HG03342 (cell line): ENCODE data around the gene LBH.

Source experiments
- ATAC-seq: cut with Tn5 transposase; IDR thresholded peaks from one replicate; pipeline ENCODE4 v1.9.1; 2021; ENCODE audit warnings: mild to moderate bottlenecking, moderate library complexity; ENCODE audit not compliant: unreplicated experiment

Gene LBH

DNA sequence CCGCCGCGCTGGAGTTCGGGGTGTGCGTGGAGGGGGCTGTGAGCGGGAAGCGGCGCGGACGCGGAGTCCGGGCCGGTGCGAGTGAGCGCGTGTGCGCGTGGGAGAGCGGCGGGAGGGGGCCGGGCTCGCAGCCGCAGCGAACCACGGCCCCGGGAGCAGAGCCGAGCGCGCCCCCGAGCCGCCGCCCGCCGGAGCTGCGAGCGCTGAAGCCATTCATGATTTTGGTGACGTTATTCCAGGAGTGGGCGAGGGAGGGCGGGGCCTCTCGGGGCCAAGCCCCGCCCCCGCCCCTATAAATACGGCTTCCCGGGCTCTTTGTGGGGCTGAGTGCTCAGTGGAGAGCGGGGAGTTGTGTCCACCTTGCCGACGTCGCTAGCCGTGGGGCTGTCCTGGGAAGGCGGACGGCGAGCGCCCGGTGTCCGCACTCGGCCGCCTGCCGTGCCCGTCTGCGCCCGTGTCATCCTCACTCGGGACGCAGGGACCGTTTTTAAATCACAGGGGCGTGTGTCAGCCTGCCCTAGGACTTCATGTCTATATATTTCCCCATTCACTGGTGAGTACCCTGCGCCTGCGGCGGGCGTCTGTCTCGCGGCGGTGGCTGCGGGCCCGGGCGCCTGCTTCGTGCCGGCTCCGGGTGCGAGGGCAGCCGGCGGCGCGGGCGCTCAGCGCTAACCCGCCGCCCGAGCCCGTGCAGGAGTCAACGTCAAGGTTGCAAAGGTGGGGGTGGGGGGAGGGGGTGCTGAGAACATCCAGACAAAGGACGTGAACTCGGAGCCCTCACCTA is at the start of gene LBH:
LBH (plus strand) TSS at position 323 of the 784 bp plus-strand sequence; CDS start at position 528, 205 bp downstream.
- ATAC-seq: peak; percentile 43

DNA sequence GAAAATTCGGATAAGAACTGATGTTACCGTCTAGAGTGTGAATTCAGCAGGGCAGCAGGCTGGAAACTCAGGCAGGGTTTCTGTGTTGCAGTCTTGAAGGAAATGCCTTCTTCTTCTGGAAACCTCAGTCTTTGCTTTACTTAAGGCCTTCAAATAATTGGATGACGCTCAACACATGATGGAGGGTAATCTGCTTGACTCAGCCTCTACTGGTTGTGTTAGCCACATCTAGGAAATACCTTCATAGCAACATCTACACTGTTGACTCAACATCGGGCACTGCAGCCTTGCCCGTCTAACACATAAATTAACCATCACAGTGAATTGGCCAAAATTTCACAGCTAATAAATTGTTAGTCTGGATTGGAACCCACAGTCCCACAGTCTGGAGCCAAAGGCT is 47.3 kb upstream of the LBH start:
- no peak for ATAC-seq

DNA sequence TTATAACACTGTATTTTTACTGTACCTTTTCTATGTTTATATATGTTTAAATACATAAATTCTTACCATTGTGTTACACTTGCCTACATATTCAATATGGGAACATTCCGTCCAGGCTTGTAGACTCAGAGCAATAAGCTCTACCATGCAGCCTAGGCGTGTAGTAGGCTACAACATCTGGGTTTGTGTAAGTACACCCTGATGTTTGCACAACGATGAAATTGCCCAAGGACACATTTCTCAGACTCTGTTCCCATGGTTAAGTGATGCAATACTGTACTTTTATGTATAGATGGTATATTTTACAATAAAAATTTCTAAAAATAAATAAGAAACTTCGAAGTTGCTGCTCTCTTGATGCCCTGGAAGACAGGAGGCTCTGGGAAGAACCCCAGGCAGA is 46.2 kb upstream of the LBH start:
- ATAC-seq: no peak

DNA sequence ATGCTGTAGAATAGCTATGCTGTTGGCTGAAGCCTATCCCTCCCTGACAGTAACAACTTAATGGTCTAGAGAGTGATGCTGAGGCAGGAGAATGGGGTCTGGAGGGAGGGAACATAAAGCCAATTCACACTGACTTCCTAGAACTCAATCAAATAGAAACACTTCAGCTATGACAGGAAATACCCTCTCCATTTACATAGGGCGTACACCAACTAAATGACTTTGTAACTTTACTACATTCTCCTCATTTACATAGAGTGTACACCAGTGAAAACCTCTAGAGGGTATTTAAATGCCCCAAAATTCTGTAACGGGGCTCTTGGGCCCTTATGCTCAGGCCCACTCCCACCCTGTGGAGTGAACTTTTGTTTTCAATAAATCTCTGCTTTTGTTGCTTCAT is 43.0 kb upstream of the LBH start:
- ATAC-seq: no peak

DNA sequence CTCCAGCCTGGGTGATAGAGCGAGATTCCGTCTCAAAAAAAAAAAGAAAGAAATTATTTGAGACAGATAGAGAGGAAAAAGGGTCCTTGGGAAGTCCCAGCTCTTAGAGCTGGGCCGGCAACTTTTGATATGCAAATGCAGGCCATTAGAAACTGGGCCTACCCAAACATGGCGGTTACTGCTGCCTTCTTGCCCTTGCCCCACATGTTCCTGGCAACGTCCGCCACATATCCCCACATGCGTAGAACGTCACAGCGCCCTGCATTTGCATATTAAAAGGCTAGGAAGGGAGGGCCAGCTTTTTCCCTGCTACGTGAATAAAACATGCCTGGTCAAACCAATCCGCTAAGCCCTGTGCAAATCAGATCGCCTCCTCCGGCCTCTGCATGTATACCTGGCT is 40.7 kb upstream of the LBH start:
- ATAC-seq: no peak

DNA sequence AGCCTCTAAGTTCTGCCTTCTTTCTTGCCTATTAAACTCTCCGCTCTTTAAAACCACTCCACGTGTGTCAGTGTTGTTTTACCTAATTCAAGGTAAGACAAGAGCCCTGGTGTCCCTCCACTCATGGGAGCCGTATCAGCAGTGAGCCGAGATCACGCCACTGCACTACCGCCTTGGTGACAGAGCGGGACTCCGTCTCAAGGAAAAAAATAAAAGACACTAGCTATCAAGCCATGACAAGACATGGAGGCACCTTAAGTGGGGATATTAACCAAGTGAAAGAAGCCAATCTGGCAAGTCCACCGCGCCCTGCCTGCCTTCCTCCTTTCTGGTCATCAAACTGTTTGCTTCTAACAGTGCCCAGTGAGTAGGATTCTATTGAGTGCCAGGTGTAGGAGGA is 40.2 kb upstream of the LBH start:
- no peak for ATAC-seq

DNA sequence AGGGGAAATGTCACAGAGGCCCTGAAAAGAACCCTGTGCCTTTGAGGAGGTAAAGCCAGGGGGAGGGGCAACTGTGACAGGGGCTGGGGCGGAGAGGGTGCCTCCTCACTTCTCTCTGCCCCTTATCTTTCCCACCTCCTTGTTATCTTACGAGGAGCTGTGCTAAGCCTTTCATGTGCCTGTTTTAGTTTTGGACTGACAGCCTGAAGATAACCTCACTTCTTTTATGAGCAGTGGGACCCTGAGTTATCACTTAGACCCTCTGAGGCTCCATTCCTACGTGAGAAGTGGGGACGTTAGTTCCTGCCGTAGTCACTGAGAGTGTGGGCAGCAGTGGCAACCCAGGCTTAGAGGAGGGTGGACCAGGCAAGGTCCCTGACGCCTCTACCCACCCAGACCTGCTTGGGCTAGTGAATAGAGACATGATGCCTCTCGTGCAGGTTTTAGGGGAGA is 39.5 kb upstream of the LBH start:
- no peak for ATAC-seq

DNA sequence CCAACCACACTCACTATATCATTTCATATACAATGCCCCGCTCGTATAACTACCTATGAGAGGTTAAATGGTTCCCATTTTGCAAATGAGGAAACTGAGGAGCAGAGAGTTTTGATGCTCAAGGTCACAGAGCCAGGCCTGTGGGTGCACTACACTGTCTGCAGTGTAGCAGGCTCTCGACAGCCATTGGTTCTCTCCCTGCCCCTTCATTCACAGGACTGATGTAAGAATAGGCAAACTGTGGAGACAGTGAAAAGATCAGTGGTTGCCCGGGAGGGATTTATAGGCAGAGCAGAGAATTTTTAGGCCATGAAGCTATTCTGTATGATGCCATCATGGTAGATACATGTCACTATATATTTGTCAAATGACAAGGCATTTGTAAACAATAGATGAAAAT is 39.0 kb upstream of the LBH start:
- ATAC-seq: no peak

DNA sequence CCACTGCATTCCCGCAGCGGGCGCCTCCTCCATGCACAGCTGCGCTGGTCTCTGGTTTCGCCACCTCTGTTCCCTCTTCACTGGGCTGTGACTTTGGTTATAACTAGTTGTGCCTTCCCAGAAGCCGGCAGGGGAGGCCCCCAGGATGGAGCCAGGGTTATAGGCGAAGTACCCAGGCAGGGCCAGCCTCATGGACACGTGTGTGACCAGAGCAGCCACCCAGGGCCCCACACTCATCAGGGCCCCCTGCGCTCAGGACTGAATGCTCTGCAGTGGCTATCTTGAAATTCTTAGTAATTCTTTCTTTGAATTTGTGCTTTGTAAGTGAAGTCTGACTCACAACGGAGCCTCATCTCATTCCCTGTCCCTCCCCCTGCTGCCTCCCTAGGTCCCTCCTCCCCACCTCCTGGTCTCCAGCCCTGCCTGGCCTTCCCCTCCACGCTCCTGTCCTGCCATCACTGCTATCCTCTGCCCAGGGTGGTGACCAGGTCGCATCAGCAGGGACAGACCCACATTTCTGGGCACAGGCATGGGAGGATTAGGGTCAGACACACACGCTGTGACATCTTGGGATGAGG is 38.1 kb upstream of the LBH start:
- ATAC-seq: no peak

DNA sequence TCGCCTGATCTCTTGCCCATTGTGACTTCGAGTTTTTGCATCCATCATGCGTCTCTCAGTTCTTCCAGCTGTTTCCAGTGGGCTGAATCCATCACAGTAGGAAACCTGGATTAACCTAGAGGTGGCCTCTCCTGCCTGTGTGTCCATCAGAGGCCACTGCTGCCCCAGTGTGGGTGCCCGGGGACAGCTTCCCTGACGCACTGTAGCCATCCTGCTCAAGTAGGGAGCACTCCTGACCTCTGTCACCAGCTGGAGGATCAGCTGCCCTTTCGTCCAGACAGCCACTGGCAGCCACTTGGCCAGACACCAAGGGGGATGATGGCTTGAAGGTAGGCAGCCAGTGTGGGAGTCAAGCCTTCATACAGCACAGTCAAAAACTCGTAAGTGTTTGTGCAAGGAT is 36.9 kb upstream of the LBH start:
- ATAC-seq: no peak

DNA sequence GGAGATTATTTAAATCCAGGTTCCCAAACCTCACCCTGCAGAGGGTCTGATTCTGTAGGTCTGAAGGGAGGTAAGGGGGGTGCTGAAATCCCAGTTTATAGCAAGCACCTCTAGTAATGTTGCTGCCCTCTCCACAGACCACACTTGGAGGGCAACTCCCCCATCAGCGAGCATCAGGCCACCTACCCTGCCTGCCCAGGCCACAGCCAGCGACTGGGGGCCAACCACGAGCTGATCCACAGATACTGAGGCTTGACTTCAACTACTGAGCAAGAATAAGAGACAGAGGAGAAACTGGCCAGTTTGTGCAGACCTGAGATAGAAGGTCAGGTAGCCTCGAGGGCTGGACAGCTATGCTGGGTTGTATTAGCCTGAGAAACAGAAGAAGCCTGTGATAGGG is 36.3 kb upstream of the LBH start:
- ATAC-seq: no peak

DNA sequence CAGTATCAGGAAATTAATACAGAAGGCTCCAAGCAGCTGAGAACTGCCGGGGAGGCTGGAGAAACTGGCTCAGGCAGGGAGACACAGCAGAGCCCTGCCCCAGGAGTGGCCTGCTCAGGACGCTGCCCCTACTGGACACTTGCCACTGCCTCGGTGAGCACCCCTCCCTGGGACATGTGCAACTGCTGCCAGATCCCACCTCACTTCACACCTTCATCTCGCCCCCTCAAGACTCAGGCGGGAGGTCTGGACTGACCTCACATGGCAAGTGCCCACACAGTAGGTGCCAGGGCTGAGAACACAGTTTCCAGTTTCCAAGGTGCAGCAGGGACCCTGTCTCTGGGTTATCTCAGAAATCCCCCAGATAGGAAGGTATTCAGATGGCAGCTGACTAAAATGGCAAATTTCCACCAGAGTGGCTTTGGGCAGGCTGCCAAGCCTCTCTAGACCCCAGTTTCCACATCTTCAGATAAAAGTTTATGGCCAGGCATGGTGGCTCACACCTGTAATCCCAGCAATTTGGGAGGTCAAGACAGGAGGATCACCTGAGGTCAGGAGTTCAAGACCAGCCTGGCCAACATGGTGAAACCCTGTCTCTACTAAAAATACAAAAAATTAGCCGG is 33.7 kb upstream of the LBH start:
- no peak for ATAC-seq

DNA sequence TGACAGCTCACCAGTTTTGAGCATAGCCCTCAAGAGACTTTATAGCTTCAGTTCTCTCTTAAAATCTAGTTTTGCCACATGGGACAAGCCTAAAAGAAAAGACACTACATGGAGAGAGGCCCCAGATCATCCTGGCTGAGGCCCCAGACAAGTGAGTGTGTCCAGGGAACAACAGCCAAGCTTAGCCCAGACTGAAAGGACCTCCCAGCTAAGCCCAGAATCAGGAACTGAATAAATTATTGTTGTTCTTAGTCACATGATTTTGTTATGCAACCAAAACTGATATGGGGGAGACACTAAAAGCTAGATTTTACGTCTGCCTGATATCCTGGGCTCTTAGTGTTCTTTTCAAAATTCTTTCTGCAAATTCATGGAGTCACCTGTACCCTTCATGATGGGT is 29.3 kb upstream of the LBH start:
- ATAC-seq: no peak

DNA sequence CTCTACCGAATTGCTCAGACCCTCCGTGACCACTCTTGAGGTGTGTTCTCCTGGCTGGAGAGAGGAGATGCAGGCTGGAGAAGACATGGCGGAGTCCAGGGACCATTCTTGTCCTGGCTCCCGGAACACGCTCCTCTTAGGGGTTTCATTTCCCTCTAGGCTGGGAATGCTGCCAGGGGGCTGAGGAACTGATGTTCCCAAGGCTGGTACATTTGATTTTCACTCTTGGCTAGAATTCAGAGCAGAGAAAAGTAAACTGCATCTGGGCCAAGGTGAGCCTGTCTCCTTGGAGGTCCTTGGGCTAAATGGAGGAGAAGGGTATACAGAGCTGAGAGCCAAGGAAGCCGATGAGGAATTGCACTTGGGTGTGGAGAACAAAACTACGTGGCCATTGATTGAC is 28.2 kb upstream of the LBH start:
- ATAC-seq: no peak

DNA sequence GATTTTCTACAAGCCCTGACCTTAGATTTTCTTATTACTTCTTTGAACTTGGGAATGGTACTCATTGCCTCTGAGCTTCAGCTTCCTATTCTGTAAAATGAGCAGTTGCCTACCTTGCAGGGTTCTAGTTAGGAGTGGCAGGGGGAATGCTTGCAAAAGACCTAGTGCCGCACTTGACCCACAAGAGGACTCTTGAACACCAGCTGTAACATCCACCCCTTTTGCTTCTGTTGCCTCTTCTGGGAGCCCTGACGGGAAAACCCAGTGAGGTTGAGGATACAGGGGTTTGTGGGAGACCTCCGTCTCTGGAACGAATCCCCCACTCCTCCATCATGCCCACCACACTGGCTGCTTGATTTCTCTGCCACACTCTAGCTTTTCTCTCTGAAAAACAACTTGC is 27.1 kb upstream of the LBH start:
- no peak for ATAC-seq

DNA sequence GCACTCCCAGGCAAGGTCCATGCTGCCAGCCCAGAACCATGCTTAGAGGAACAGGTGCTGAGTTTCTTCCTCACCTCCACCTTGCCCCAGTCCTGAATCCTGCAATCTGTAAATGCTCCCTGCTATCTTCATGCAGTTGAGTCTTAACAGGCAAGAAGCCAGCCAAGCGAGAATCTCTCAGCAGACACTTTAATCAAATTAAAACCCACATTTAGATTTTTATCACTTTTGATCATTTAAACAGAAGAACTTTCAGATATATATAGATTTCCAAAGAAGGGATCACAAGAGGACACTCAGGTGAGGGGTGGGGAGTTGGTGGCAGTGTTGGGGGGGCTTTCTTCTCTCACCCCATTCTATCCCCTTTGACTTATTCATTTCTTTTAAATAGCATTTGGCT is 25.9 kb upstream of the LBH start:
- no peak for ATAC-seq

DNA sequence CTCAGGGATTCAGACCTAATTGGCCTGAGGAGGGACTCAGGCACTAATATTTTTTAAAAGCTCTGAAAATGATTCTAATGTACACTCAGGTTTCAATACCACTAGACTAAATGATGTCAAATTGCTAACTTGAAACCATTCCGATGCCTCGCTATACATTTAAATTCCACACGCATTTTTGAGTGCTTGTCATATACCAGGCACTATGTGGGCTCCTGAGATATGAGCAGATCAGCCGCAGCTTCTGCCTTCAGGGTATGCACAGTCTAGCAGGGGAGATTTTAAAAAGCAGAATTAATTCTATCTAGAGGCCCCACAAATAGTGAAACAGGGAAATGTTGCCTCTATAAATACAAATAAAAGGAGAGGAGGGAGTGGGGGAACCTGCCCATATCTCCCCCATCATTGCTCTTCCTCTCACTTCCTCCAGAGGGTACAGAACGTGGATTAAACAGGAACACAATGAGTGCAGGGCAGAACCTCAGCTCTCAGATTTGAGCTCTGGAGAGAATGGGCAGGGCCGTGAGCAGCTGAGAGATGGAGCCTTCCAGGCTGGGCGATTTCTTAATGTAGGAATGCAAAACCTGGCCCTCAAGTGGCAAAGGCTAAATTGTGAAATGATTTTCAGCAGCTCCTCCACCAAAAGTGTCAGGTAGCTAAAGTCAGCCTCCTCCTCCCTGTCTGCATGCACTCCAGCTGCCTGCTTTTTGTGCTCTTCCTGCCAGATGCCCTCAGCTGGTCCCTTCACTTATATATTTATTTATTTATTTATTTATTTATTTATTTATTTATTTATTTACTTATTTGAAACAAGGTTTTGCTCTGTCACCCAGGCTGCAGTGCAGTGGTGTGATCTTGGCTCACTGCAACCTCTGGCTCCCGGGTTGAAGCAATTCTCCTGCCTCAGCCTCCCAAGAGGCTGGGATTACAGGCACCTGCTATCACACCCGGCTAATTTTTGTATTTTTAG is 24.6 kb upstream of the LBH start:
- ATAC-seq: no peak

DNA sequence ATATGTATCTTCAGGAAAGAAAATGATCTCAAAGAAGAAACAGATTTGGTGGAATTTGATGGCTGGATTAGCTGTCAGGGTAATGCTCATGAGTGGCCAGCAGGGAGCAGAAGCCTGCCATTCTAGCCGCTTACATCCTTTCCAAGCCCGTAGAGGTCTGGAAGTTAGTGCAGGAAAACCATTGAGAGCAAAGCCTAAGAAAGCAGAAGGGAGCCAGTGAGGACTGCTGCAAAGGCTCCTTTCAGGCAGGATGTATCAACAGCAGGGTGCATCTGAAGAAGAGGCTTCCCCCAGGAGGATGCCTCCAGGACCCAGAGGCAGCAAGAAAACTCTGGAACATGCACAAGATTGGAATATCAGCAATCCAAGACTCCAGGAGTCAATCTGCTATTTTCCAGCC is 22.9 kb upstream of the LBH start:
- ATAC-seq: no peak

DNA sequence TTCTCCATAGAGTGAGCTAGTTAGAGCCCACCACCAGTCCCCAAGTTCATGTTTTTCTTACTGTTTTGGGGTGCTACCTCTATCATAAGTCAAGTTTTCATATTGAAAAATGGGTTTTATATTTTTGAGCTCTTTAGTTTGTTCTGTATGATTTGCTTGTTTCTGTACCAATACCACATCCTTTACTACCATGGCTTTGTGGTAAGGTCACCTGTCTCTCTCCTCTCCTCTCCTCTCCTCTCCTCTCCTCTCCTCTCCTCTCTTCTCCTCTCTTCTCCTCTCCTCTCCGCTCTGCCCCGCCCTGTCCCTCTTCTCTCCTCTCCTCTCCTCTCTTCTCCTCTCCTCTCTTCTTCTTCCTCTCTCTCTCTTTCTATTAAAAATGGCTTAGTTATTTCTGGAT is 22.1 kb upstream of the LBH start:
- no peak for ATAC-seq

DNA sequence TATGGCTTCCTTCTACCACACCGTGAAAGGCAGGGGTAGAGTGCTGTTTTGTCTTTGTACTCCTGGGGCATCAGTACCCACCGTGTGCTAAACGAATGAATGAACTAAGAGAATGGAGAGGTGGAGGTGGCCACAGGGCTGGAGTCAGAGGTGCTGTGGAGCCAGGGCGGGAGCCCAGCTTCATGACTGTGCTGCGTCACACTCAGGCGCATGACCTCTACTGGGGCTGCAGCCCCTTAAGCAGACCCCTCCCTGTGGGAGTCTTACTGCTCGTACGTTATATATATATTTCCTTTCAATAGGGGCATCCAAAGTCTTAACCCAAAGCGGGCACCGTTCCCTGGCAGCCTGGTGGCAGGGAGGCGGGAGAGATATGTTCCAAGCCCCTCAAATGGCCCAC is 18.0 kb upstream of the LBH start:
- no peak for ATAC-seq

DNA sequence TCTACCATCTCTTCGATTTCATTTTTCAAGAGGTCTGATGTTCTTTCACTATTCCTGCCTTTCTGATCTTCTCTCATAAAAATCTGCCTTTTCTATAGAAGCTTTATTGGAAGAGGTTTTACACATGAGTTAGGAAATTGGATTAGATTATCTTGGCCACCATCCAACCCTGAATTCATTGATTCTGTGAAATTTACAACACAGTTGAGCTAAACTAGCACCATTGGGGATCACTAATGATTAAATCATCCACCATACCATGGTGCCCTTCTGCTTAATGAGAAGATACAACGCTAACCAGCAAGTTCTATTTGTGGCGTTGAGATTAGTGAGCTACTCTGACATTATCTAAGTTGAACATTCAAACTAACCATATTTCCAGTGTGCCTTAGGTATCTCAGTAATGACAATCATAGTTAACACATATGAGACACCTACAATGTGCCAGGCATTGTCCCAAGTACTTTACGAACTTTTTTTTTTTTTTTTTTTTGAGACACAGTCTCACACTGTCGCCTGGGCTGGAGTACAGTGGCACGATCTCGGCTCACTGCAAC is 17.3 kb upstream of the LBH start:
- ATAC-seq: no peak
